OCI-M2 (cell line): Measurements from ENCODE around the gene AKAP13.

Experiments used
- DNase-seq: peaks from one replicate; lab custom pipeline; 2025; ENCODE audit not compliant: unreplicated experiment; lab: John Stamatoyannopoulos, UW

The AKAP13 gene

GRCh38 chr15:85386261-85386660 is 5.9 kb downstream of the AKAP13 start:
- no peak for DNase-seq

GRCh38 chr15:85388566-85389305 is 8.3 kb downstream of the AKAP13 start:
- DNase-seq: no peak

- DNase-seq: no peak
Measured at GRCh38 chr15:85389306-85389650, 8.9 kb downstream of the AKAP13 start.

GRCh38 chr15:85389772-85390171 is 9.4 kb downstream of the AKAP13 start:
- DNase-seq: no peak

- no peak for DNase-seq
Measured at GRCh38 chr15:85393210-85393609, 12.8 kb downstream of the AKAP13 start.

- no peak for DNase-seq
Measured at GRCh38 chr15:85394554-85395333, 14.3 kb downstream of the AKAP13 start.

GRCh38 chr15:85396554-85396953 is 16.2 kb downstream of the AKAP13 start:
- DNase-seq: no peak

- no peak for DNase-seq
Measured at GRCh38 chr15:85397151-85397550, 16.7 kb downstream of the AKAP13 start.

GRCh38 chr15:85397926-85398325 is 17.5 kb downstream of the AKAP13 start:
- no peak for DNase-seq

- no peak for DNase-seq
Measured at GRCh38 chr15:85398822-85399221, 18.4 kb downstream of the AKAP13 start.

- no peak for DNase-seq
Measured at GRCh38 chr15:85399627-85400026, 19.2 kb downstream of the AKAP13 start.

GRCh38 chr15:85400606-85401005 is 20.2 kb downstream of the AKAP13 start:
- DNase-seq: no peak

- no peak for DNase-seq
Measured at GRCh38 chr15:85401108-85401774, 20.8 kb downstream of the AKAP13 start.

GRCh38 chr15:85402195-85402881 is 21.9 kb downstream of the AKAP13 start:
- DNase-seq: no peak

- no peak for DNase-seq
Measured at GRCh38 chr15:85403745-85404144, 23.3 kb downstream of the AKAP13 start.

GRCh38 chr15:85404176-85404917 is 23.9 kb downstream of the AKAP13 start:
- no peak for DNase-seq

GRCh38 chr15:85404918-85405866 is 24.8 kb downstream of the AKAP13 start:
- DNase-seq: no peak

- no peak for DNase-seq
Measured at GRCh38 chr15:85406916-85407315, 26.5 kb downstream of the AKAP13 start.

GRCh38 chr15:85407421-85408269 is 27.2 kb downstream of the AKAP13 start:
- DNase-seq: no peak
